HG02571 (cell line): Measurements from ENCODE around the gene PPP6R2.

Experiments used
- ATAC-seq: cut with Tn5 transposase; IDR thresholded peaks from one replicate; pipeline ENCODE4 v1.9.1; 2021; ENCODE audit warnings: mild to moderate bottlenecking, moderate library complexity; ENCODE audit not compliant: unreplicated experiment

PPP6R2 gene

GRCh38 chr22:50443801-50444625 is 100.9 kb downstream of the PPP6R2 start:
- no peak for ATAC-seq

GRCh38 chr22:50444663-50445062 is 101.5 kb downstream of the PPP6R2 start:
- ATAC-seq, result no peak

- ATAC-seq, result no peak
Measured at GRCh38 chr22:50445071-50445879, 102.1 kb downstream of the PPP6R2 start.

- ATAC-seq, result no peak
Measured at GRCh38 chr22:50445880-50446707, 103.0 kb downstream of the PPP6R2 start.

- no peak for ATAC-seq
Measured at GRCh38 chr22:50446708-50447575, 103.8 kb downstream of the PPP6R2 start.

- no peak for ATAC-seq
Measured at GRCh38 chr22:50447576-50448551, 104.7 kb downstream of the PPP6R2 start.

- no peak for ATAC-seq
Measured at GRCh38 chr22:50452649-50453048, 109.5 kb downstream of the PPP6R2 start.

GRCh38 chr22:50454556-50455075 is 111.5 kb downstream of the PPP6R2 start:
- no peak for ATAC-seq

GRCh38 chr22:50455201-50455600 is 112.1 kb downstream of the PPP6R2 start:
- no peak for ATAC-seq

- ATAC-seq, result no peak
Measured at GRCh38 chr22:50456026-50456425, 112.9 kb downstream of the PPP6R2 start.

- ATAC-seq, result no peak
Measured at GRCh38 chr22:50456466-50457234, 113.5 kb downstream of the PPP6R2 start.

- ATAC-seq, result no peak
Measured at GRCh38 chr22:50459016-50459415, 115.9 kb downstream of the PPP6R2 start.

GRCh38 chr22:50459496-50460140 is 116.5 kb downstream of the PPP6R2 start:
- no peak for ATAC-seq

- no peak for ATAC-seq
Measured at GRCh38 chr22:50460938-50461337, 117.8 kb downstream of the PPP6R2 start.

GRCh38 chr22:50461536-50461935 is 118.4 kb downstream of the PPP6R2 start:
- ATAC-seq, result no peak

GRCh38 chr22:50461979-50462540 is 118.9 kb downstream of the PPP6R2 start:
- no peak for ATAC-seq

GRCh38 chr22:50463188-50463900 is 120.2 kb downstream of the PPP6R2 start:
- no peak for ATAC-seq
